ENCODE results near the gene GASK1B. TPM values are rescaled to one million over a fixed set of nuclear protein-coding genes. Genes with fewer than 3 reads are reported as not detected.

The GASK1B gene
- total and polyA plus RNA-seq, 8 donors, result 21.7 to 56.8 (median 24.2) TPM

DNA sequence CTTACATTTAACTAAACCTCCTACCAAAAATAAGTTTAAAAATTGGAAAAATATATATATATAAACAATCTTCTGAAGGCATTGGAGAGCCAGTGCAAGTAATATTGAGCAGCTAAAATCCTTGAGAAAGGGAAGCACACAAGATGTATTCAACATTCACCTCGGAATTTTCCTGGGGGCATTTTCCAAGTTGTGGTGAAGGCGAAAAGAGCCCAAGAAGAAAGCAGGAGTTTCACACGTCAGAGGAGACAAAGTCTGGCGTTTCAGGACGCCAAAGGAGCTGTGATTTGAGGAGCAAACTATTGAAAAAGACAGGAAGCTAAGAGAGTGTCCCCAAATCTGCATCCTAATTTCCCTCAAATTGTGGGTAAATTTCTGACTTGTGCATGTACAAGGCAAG, 9.1 kb upstream of the GASK1B start:
- ATAC-seq, result no peak
- intact Hi-C loops (cut with DNase I), result no loop called here
- no peak overlapping the region for H3K4me3 ChIP-seq
- H3K36me3 ChIP-seq, result no peaks in the 10 kb centered on the region
- H3K27me3 ChIP-seq, result no peaks in the 10 kb centered on the region
- DNase-seq, result no peak
- H3K27ac ChIP-seq, result no peak overlapping the region
- no peaks in the 10 kb centered on the region for H3K9me3 ChIP-seq
- TF ChIP-seq, protein P1, sequence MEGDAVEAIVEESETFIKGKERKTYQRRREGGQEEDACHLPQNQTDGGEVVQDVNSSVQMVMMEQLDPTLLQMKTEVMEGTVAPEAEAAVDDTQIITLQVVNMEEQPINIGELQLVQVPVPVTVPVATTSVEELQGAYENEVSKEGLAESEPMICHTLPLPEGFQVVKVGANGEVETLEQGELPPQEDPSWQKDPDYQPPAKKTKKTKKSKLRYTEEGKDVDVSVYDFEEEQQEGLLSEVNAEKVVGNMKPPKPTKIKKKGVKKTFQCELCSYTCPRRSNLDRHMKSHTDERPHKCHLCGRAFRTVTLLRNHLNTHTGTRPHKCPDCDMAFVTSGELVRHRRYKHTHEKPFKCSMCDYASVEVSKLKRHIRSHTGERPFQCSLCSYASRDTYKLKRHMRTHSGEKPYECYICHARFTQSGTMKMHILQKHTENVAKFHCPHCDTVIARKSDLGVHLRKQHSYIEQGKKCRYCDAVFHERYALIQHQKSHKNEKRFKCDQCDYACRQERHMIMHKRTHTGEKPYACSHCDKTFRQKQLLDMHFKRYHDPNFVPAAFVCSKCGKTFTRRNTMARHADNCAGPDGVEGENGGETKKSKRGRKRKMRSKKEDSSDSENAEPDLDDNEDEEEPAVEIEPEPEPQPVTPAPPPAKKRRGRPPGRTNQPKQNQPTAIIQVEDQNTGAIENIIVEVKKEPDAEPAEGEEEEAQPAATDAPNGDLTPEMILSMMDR (IDR thresholded peaks at IDR 0.05), result no peak
- H3K4me1 ChIP-seq, result peaks cover 0 to 3% of the 10 kb centered on the region in 2 donors

DNA sequence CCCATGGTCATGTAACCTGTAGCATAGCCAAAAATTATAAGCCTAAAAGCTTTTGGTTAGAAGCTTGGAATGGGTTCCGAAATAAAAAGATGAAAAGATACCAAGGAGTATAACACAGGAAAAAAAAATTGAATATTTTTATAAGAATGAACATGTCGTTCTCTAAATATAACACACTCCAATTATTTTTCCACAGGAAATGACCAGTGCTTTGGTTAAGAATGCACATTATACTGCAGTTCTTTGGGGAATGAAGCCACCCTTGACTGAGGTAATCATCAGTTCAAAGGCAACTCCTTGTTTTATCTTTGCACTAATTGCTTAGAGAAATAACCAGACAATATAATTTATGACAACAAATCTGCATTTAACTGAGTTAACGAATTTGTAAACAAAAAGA, 6.6 kb upstream of the GASK1B start:
- H3K9me3 ChIP-seq, result no peaks in the 10 kb centered on the region
- H3K4me3 ChIP-seq, result no peak overlapping the region
- peaks cover 0 to 5% of the 10 kb centered on the region in 2 donors for H3K4me1 ChIP-seq
- DNase-seq, result no peak
- ATAC-seq, result no peak
- no peaks in the 10 kb centered on the region for H3K36me3 ChIP-seq
- H3K27ac ChIP-seq, result no peak overlapping the region
- intact Hi-C loops (cut with DNase I), result no loop called here
- H3K27me3 ChIP-seq, result no peaks in the 10 kb centered on the region
- TF ChIP-seq, protein P1 (IDR thresholded peaks at IDR 0.05), result no peak

- ATAC-seq (peak; percentile 58), DNase-seq (no peak)
- Histone ChIP-seq H3K4me3 (no peak overlapping the region), H3K36me3 (no peaks in the 10 kb centered on the region), H3K27me3 (no peaks in the 10 kb centered on the region), H3K27ac (peak overlapping the region; percentile 46 to 57), H3K4me1 (peaks cover 7 to 20% of the 10 kb centered on the region in 2 donors), H3K9me3 (no peaks in the 10 kb centered on the region)
- TF ChIP-seq, protein P1 (IDR thresholded peaks at IDR 0.05), result no peak
- intact Hi-C loops (cut with DNase I), result no loop called here
Measured at GRCh38 chr4:158176776-158177175, 4.0 kb upstream of the GASK1B start.

DNA sequence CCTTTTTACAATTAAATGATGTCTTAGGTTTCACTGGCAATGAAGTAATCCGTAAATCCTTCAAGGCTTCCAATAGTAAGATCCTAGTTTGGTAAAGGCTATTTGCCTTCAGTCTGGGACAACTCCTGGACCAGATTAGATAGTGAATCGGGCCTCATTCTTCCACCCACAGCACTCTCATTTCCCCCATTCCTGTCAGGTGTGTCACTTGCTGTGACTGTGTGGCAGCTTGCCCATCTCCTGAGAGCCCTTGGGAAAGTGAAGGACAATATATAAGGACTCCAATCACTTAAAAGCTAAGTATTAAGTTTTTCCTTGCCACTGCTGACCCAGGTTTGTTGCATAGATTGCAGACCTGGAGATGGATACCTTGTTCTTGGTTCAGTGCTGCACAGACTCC, 3.3 kb upstream of the GASK1B start:
- H3K36me3 ChIP-seq, result no peaks in the 10 kb centered on the region
- no peaks in the 10 kb centered on the region for H3K9me3 ChIP-seq
- peaks cover 7 to 22% of the 10 kb centered on the region in 2 donors for H3K4me1 ChIP-seq
- ATAC-seq, result peak; percentile 65
- H3K27ac ChIP-seq, result peak overlapping the region; percentile 46 to 57
- intact Hi-C loops (cut with DNase I), result no loop called here
- DNase-seq, result peak in 2 of 4 donors; percentile 24 to 65
- peaks cover 0 to 4% of the 10 kb centered on the region in 2 donors for H3K27me3 ChIP-seq
- H3K4me3 ChIP-seq, result no peak overlapping the region
- TF ChIP-seq, protein P1 (IDR thresholded peaks at IDR 0.05), result no peak

- TF ChIP-seq, protein P1 (IDR thresholded peaks at IDR 0.05), result peak; percentile 29 to 57
- peaks cover 7 to 44% of the 10 kb centered on the region in 2 donors for H3K4me1 ChIP-seq
- H3K4me3 ChIP-seq, result peak overlapping the region; percentile 25 to 53
- intact Hi-C loops (cut with DNase I), result loop anchor here in 1 of 2 donors (5.0 kb wide), 1 partner anchor 179 kb away; no protein-coding TSS in a partner anchor
- peak overlapping the region; percentile 62 to 69 for H3K27ac ChIP-seq
- peaks cover 0 to 14% of the 10 kb centered on the region in 2 donors for H3K27me3 ChIP-seq
- no peaks in the 10 kb centered on the region for H3K36me3 ChIP-seq
- ATAC-seq, result peak; percentile 59
- DNase-seq, result peak in 2 of 4 donors; percentile 78 to 86
- H3K9me3 ChIP-seq, result no peaks in the 10 kb centered on the region
Measured at GRCh38 chr4:158170691-158171561, 1.9 kb downstream of the GASK1B start.

All from left lung (tissue), 10 donors.